Measurements from ENCODE around the gene DNAI7. TPM values are rescaled to one million over a fixed set of nuclear protein-coding genes. Genes with fewer than 3 reads are reported as not detected.

The DNAI7 gene
- total RNA-seq, 2 donors from 2014 or later: 1.5 to 3.8 TPM

GRCh38 chr12:25074954-25075353 is 120.0 kb downstream of the DNAI7 start:
- no peaks in the 10 kb centered on the region for H3K4me1 ChIP-seq (replicated peaks)
- intact Hi-C loops (cut with DNase I): no loop called here
- H3K27me3 ChIP-seq (replicated peaks; ENCODE audit: insufficient read depth): no peaks in the 10 kb centered on the region
- DNase-seq (ENCODE audit: low spot score): no peak
- no peaks in the 10 kb centered on the region for H3K36me3 ChIP-seq
- H3K4me3 ChIP-seq: no peak overlapping the region
- no peaks in the 10 kb centered on the region for H3K9me3 ChIP-seq
- TF ChIP-seq POLR2AphosphoS5 (IDR thresholded peaks at IDR 0.05) (no peak), POLR2A (IDR thresholded peaks at IDR 0.05) (no peak), CTCF (IDR thresholded peaks at IDR 0.05) (no peak)
- WGBS: 31% methylated on average over 2 of the region's 2 CpGs
- H3K27ac ChIP-seq: no peak overlapping the region

- intact Hi-C loops (cut with DNase I): no loop called here
- WGBS: 86% methylated on average over 3 of the region's 3 CpGs
- H3K4me1 ChIP-seq (replicated peaks): no peaks in the 10 kb centered on the region
- DNase-seq (ENCODE audit: low spot score): no peak
- no peak overlapping the region for H3K4me3 ChIP-seq
- no peak for TF ChIP-seq CTCF (IDR thresholded peaks at IDR 0.05)
- TF ChIP-seq POLR2A (IDR thresholded peaks at IDR 0.05): no peak
- no peak for TF ChIP-seq POLR2AphosphoS5 (IDR thresholded peaks at IDR 0.05)
- no peak overlapping the region for H3K27ac ChIP-seq
- H3K9me3 ChIP-seq: no peaks in the 10 kb centered on the region
- H3K27me3 ChIP-seq (replicated peaks; ENCODE audit: insufficient read depth): no peaks in the 10 kb centered on the region
- H3K36me3 ChIP-seq: no peaks in the 10 kb centered on the region
Observed at GRCh38 chr12:25074113-25074512, 120.8 kb downstream of the DNAI7 start.

GRCh38 chr12:25072906-25073650 is 121.9 kb downstream of the DNAI7 start:
- intact Hi-C loops (cut with DNase I): no loop called here
- Histone ChIP-seq H3K27me3 (replicated peaks; ENCODE audit: insufficient read depth) (no peaks in the 10 kb centered on the region), H3K4me1 (replicated peaks) (no peaks in the 10 kb centered on the region), H3K4me3 (no peak overlapping the region), H3K9me3 (no peaks in the 10 kb centered on the region), H3K36me3 (no peaks in the 10 kb centered on the region), H3K27ac (no peak overlapping the region)
- no peak for DNase-seq (ENCODE audit: low spot score)
- no peak for TF ChIP-seq POLR2A (IDR thresholded peaks at IDR 0.05)
- no peak for TF ChIP-seq POLR2AphosphoS5 (IDR thresholded peaks at IDR 0.05)
- no peak for TF ChIP-seq CTCF (IDR thresholded peaks at IDR 0.05)
- WGBS: 65% methylated on average over 4 of the region's 4 CpGs

- intact Hi-C loops (cut with DNase I): no loop called here
- Histone ChIP-seq H3K36me3 (no peaks in the 10 kb centered on the region), H3K4me1 (replicated peaks) (no peaks in the 10 kb centered on the region), H3K27me3 (replicated peaks; ENCODE audit: insufficient read depth) (no peaks in the 10 kb centered on the region), H3K27ac (no peak overlapping the region), H3K9me3 (no peaks in the 10 kb centered on the region), H3K4me3 (no peak overlapping the region)
- DNase-seq (ENCODE audit: low spot score): no peak
- 29% methylated on average over 1 of the region's 1 CpG for WGBS
- no peak for TF ChIP-seq POLR2A (IDR thresholded peaks at IDR 0.05)
Observed at GRCh38 chr12:25071366-25071765, 123.6 kb downstream of the DNAI7 start.

- Histone ChIP-seq H3K9me3 (no peaks in the 10 kb centered on the region), H3K27me3 (replicated peaks; ENCODE audit: insufficient read depth) (no peaks in the 10 kb centered on the region), H3K4me3 (no peak overlapping the region), H3K4me1 (replicated peaks) (no peaks in the 10 kb centered on the region), H3K27ac (no peak overlapping the region), H3K36me3 (no peaks in the 10 kb centered on the region)
- DNase-seq (ENCODE audit: low spot score): no peak
- 61% methylated on average over 2 of the region's 2 CpGs for WGBS
- TF ChIP-seq POLR2A (IDR thresholded peaks at IDR 0.05): no peak
- no peak for TF ChIP-seq CTCF (IDR thresholded peaks at IDR 0.05)
- TF ChIP-seq POLR2AphosphoS5 (IDR thresholded peaks at IDR 0.05): no peak
- intact Hi-C loops (cut with DNase I): no loop called here
Observed at GRCh38 chr12:25069224-25069623, 125.7 kb downstream of the DNAI7 start.

All from prostate gland (tissue), 2 donors.